OCI-LY7 (cell line): Measurements from ENCODE around the gene OOSP4A. TPM values are rescaled to one million over a fixed set of nuclear protein-coding genes. Genes with fewer than 3 reads are reported as not detected.

Source experiments
- BruUV-seq: library from RNA; stranded (reverse); fragments of 400-500 nt; replicated peaks from 2 replicates; lab custom pipeline; 2021; lab: Mats Ljungman, UMichigan
- CTCF ChIA-PET: fragments of 300-600 bp; sonication (Branson Sonifier 250); formaldehyde crosslinking; loops from one replicate; lab custom pipeline; 2022; ENCODE audit warnings: antibody characterized with exemption; ENCODE audit not compliant: unreplicated experiment; lab: Charles Lee
- POLR2A ChIA-PET: fragments of 300-600 bp; sonication (Branson Sonifier 250); formaldehyde crosslinking; loops from one replicate; lab custom pipeline; 2022; ENCODE audit warnings: antibody characterized with exemption; lab: Charles Lee
- DNase-seq: peaks from one replicate; pipeline ENCODE4 v3.0.0-alpha.2; 2015; ENCODE audit warnings: low spot score
- H2AFZ ChIP-seq: fragments of 200-600 bp; sonication (generic), shearing (Covaris generic); 2 replicates; pipeline ENCODE4 v1.6.1; 2014; ENCODE audit warnings: mild to moderate bottlenecking, antibody characterized with exemption, low read length, moderate library complexity
- H3K27ac ChIP-seq: fragments of 200-600 bp; sonication (generic); 2 replicates; pipeline ENCODE4 v1.5.1; 2014; ENCODE audit warnings: mixed run types, low read depth, mild to moderate bottlenecking, moderate library complexity, low read length, inconsistent platforms; ENCODE audit not compliant: poor library complexity, severe bottlenecking
- H3K36me3 ChIP-seq: fragments of 200-600 bp; sonication (generic); 2 replicates; pipeline ENCODE4 v1.6.1; 2014; ENCODE audit warnings: mild to moderate bottlenecking, antibody characterized with exemption, low read length, moderate library complexity, mixed read lengths; ENCODE audit not compliant: insufficient read depth
- H3K4me1 ChIP-seq: fragments of 200-600 bp; sonication (generic); 2 replicates; pipeline ENCODE4 v1.5.1; 2014; ENCODE audit warnings: mild to moderate bottlenecking, low read length; ENCODE audit not compliant: insufficient read depth, poor library complexity, severe bottlenecking
- H3K4me2 ChIP-seq: fragments of 200-600 bp; sonication (generic); 2 replicates; pipeline ENCODE4 v1.6.1; 2014; ENCODE audit warnings: mild to moderate bottlenecking, low read length
- H3K4me3 ChIP-seq: fragments of 200-600 bp; sonication (generic); 2 replicates; pipeline ENCODE4 v1.5.1; 2014; ENCODE audit warnings: mild to moderate bottlenecking, low read depth, low read length; ENCODE audit not compliant: poor library complexity, severe bottlenecking
- H3K79me2 ChIP-seq: fragments of 200-600 bp; sonication (generic); 2 replicates; pipeline ENCODE4 v1.6.1; 2016; ENCODE audit warnings: low read depth, mild to moderate bottlenecking, low read length, moderate library complexity, mixed read lengths; ENCODE audit not compliant: insufficient read depth
- H3K9me2 ChIP-seq: fragments of 200-600 bp; sonication (generic); 2 replicates; pipeline ENCODE4 v1.6.1; 2016; ENCODE audit warnings: mild to moderate bottlenecking, low read length, mixed read lengths; ENCODE audit not compliant: insufficient read depth
- H3K9me3 ChIP-seq: fragments of 200-600 bp; sonication (generic); 2 replicates; pipeline ENCODE4 v1.6.1; 2014; ENCODE audit warnings: mild to moderate bottlenecking, mixed run types, low read length, mixed read lengths
- H4K20me1 ChIP-seq: fragments of 200-600 bp; sonication (generic); 2 replicates; pipeline ENCODE4 v1.6.1; 2014; ENCODE audit warnings: mild to moderate bottlenecking, antibody characterized with exemption, low read length, moderate library complexity, mixed read lengths; ENCODE audit not compliant: insufficient read depth
- EZH2phosphoT487 ChIP-seq: fragments of 200-600 bp; sonication (generic); IDR thresholded peaks from 2 replicates; pipeline ENCODE4 v1.6.1; 2018; ENCODE audit warnings: low read depth, borderline replicate concordance, mild to moderate bottlenecking, mixed run types, antibody characterized with exemption, low read length, moderate library complexity, mixed read lengths
- intact Hi-C: fragments of 100-400 bp; cut with micrococcal nuclease; formaldehyde crosslinking; loops from one replicate; pipeline ENCODE4 v1.10.0; 2022; ENCODE audit not compliant: unreplicated experiment
- total RNA-seq, 2 experiments: library from RNA; depleted of rRNA in 1 of 2; stranded (reverse); fragments of >200 nt in 1 of 2; shearing (Covaris generic) in 1 of 2; gene quantifications; 2 replicates each; pipeline ENCODE4 v1.2.3, GENCODE V29; 2014 to 2022
- TF ChIP-seq, protein P1 (sequence below): fragments of 200-600 bp; sonication (generic); conservative IDR thresholded peaks from 2 replicates; pipeline ENCODE4 v1.5.1; 2014; ENCODE audit warnings: mild to moderate bottlenecking, antibody characterized with exemption, low read length, moderate library complexity, mixed read lengths

The OOSP4A gene
- total RNA-seq, 2 experiments from 2014 or later, result not detected

- H3K79me2 ChIP-seq, result no peaks in the 10 kb centered on the region
- H3K36me3 ChIP-seq, result no peaks in the 10 kb centered on the region
- no peak overlapping the region for H3K4me3 ChIP-seq
- H3K4me1 ChIP-seq, result no peaks in the 10 kb centered on the region
- H3K4me2 ChIP-seq, result no peak overlapping the region
- DNase-seq, result no peak
- no peaks in the 10 kb centered on the region for H3K9me3 ChIP-seq
- no peaks in the 10 kb centered on the region for H3K9me2 ChIP-seq
- intact Hi-C loops, result no loop called here
- no peak overlapping the region for H2AFZ ChIP-seq
- no peak overlapping the region for H3K27ac ChIP-seq
- POLR2A ChIA-PET, result no interaction called here
- no TSS peak for BruUV-seq
- TF ChIP-seq EZH2phosphoT487, result no peak
- TF ChIP-seq, protein P1, sequence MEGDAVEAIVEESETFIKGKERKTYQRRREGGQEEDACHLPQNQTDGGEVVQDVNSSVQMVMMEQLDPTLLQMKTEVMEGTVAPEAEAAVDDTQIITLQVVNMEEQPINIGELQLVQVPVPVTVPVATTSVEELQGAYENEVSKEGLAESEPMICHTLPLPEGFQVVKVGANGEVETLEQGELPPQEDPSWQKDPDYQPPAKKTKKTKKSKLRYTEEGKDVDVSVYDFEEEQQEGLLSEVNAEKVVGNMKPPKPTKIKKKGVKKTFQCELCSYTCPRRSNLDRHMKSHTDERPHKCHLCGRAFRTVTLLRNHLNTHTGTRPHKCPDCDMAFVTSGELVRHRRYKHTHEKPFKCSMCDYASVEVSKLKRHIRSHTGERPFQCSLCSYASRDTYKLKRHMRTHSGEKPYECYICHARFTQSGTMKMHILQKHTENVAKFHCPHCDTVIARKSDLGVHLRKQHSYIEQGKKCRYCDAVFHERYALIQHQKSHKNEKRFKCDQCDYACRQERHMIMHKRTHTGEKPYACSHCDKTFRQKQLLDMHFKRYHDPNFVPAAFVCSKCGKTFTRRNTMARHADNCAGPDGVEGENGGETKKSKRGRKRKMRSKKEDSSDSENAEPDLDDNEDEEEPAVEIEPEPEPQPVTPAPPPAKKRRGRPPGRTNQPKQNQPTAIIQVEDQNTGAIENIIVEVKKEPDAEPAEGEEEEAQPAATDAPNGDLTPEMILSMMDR, result no peak
- CTCF ChIA-PET, result no interaction called here
- no peaks in the 10 kb centered on the region for H4K20me1 ChIP-seq
Observed at GRCh38 chr11:59966201-59966600, 2.4 kb downstream of the OOSP4A start.

- no peak overlapping the region for H3K4me2 ChIP-seq
- no peak overlapping the region for H3K4me3 ChIP-seq
- CTCF ChIA-PET, result no interaction called here
- no peak for DNase-seq
- H3K4me1 ChIP-seq, result no peaks in the 10 kb centered on the region
- TF ChIP-seq, protein P1, result no peak
- POLR2A ChIA-PET, result no interaction called here
- BruUV-seq, result no TSS peak
- no peaks in the 10 kb centered on the region for H3K9me2 ChIP-seq
- H3K36me3 ChIP-seq, result no peaks in the 10 kb centered on the region
- H3K27ac ChIP-seq, result no peak overlapping the region
- intact Hi-C loops, result no loop called here
- H3K79me2 ChIP-seq, result no peaks in the 10 kb centered on the region
- no peaks in the 10 kb centered on the region for H4K20me1 ChIP-seq
- H2AFZ ChIP-seq, result no peak overlapping the region
- H3K9me3 ChIP-seq, result no peaks in the 10 kb centered on the region
Observed at GRCh38 chr11:59967677-59968394, 4.0 kb downstream of the OOSP4A start.

DNA sequence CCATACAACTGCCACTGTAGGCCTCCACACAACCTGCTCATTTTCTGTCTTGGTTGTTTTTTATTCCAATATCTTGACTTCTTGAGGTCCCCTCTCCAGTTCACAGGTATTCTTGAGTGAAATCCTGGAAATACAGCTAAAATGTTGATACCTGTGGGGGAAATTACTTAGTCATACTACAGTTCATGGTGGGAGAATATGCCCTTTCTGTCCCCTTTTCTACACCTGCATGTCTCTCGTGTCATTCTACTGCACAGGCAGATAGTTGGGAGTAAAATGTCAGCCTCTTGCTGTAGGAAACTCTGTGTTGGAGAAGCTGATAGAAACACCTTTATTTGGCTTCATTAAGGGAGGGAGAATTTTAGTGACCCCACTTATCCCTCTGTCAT lies 4.6 kb downstream of the OOSP4A start:
- no peak overlapping the region for H2AFZ ChIP-seq
- BruUV-seq, result no TSS peak
- CTCF ChIA-PET, result no interaction called here

More for the DNA sequence above, 4.6 kb downstream of the OOSP4A start:
- H3K36me3 ChIP-seq, result no peaks in the 10 kb centered on the region
- no peaks in the 10 kb centered on the region for H3K9me3 ChIP-seq
- no peaks in the 10 kb centered on the region for H3K9me2 ChIP-seq
- intact Hi-C loops, result no loop called here
- H3K4me3 ChIP-seq, result no peak overlapping the region
- no peaks in the 10 kb centered on the region for H3K4me1 ChIP-seq
- POLR2A ChIA-PET, result no interaction called here
- H3K4me2 ChIP-seq, result no peak overlapping the region
- no peaks in the 10 kb centered on the region for H4K20me1 ChIP-seq
- DNase-seq, result no peak
- no peaks in the 10 kb centered on the region for H3K79me2 ChIP-seq
- no peak for TF ChIP-seq EZH2phosphoT487
- TF ChIP-seq, protein P1, result no peak
- no peak overlapping the region for H3K27ac ChIP-seq
